Thyroid gland (tissue), 4 donors: Measurements from ENCODE around the gene HSPA5.

Experiments used
- CTCF ChIP-seq, 6 experiments: fragments of 200-600 bp in 3 of 6; fragments of 450-650 bp in 3 of 6; sonication (generic) in 3 of 6; IDR thresholded peaks; one replicate each; pipeline ENCODE4 v1.5.1; 2016 to 2019; ENCODE audit warnings: antibody characterized with exemption in 6 of 6, mild to moderate bottlenecking in 2 of 6, inconsistent platforms in 1 of 6, moderate library complexity in 1 of 6
- POLR2A ChIP-seq, 2 donors: fragments of 450-650 bp; IDR thresholded peaks; one replicate each; pipeline ENCODE4 v1.6.1; 2017; ENCODE audit warnings: antibody characterized with exemption in 2 of 2, mild to moderate bottlenecking in 2 of 2, moderate library complexity in 1 of 2

- no peak for TF ChIP-seq CTCF (IDR thresholded peaks at IDR 0.05)
- peak in 1 of 2 donors; percentile 91 for TF ChIP-seq POLR2A (IDR thresholded peaks at IDR 0.05)
Measured at GRCh38 chr9:125200216-125201047, 40.7 kb downstream of the HSPA5 start, which contains the start of gene RABEPK.
